H9 (cell line): Measurements from ENCODE around the gene PDE3B. TPM values are rescaled to one million over a fixed set of nuclear protein-coding genes. Genes with fewer than 3 reads are reported as not detected.

Source experiments
- DNase-seq: peaks from one replicate; pipeline ENCODE4 v3.0.0-alpha.2; 2017
- H2AFZ ChIP-seq: one replicate; pipeline ENCODE4 v1.6.1; 2013; ENCODE audit warnings: mild to moderate bottlenecking, low read length, control low read depth, moderate library complexity
- H2AK5ac ChIP-seq: 2 replicates; pipeline ENCODE4 v1.6.1; 2013; ENCODE audit warnings: low read length, control low read depth, mixed read lengths; ENCODE audit not compliant: insufficient read length
- H2BK120ac ChIP-seq: one replicate; pipeline ENCODE4 v1.6.1; 2013; ENCODE audit warnings: low read depth, mild to moderate bottlenecking, low read length, control low read depth, inconsistent platforms; ENCODE audit not compliant: poor library complexity, severe bottlenecking
- H2BK12ac ChIP-seq: 2 replicates; pipeline ENCODE4 v1.6.1; 2013; ENCODE audit warnings: low read length, control low read depth, mixed read lengths, low read depth; ENCODE audit not compliant: insufficient read length
- H2BK15ac ChIP-seq: 2 replicates; pipeline ENCODE4 v1.6.1; 2013; ENCODE audit warnings: low read depth, low read length, control low read depth
- H2BK20ac ChIP-seq: one replicate; pipeline ENCODE4 v1.6.1; 2013; ENCODE audit warnings: low read depth, mild to moderate bottlenecking, low read length, control low read depth, inconsistent platforms; ENCODE audit not compliant: poor library complexity, severe bottlenecking
- H2BK5ac ChIP-seq: 2 replicates; pipeline ENCODE4 v1.6.1; 2013; ENCODE audit warnings: low read length, control low read depth, mixed read lengths; ENCODE audit not compliant: insufficient read length
- H3K14ac ChIP-seq: 2 replicates; pipeline ENCODE4 v1.6.1; 2013; ENCODE audit warnings: low read length, control low read depth; ENCODE audit not compliant: insufficient read depth
- H3K18ac ChIP-seq: 2 replicates; pipeline ENCODE4 v1.6.1; 2013; ENCODE audit warnings: low read depth, mild to moderate bottlenecking, mixed read lengths, low read length, control low read depth; ENCODE audit not compliant: insufficient read length
- H3K23ac ChIP-seq: 2 replicates; pipeline ENCODE4 v1.6.1; 2013; ENCODE audit warnings: low read length, control low read depth, mixed read lengths, low read depth; ENCODE audit not compliant: insufficient read length
- H3K23me2 ChIP-seq: 2 replicates; pipeline ENCODE4 v1.6.1; 2013; ENCODE audit warnings: low read depth, mild to moderate bottlenecking, mixed read lengths, low read length, control low read depth; ENCODE audit not compliant: insufficient read length, poor library complexity, severe bottlenecking
- H3K27ac ChIP-seq: 2 replicates; pipeline ENCODE4 v1.5.1; 2013; ENCODE audit warnings: low read length, control low read depth, mixed read lengths, low read depth; ENCODE audit not compliant: insufficient read length
- H3K27me3 ChIP-seq: 2 replicates; pipeline ENCODE4 v1.6.1; 2013; ENCODE audit warnings: low read length, control low read depth, inconsistent platforms; ENCODE audit not compliant: insufficient read depth
- H3K4ac ChIP-seq: 2 replicates; pipeline ENCODE4 v1.6.1; 2013; ENCODE audit warnings: low read depth, mild to moderate bottlenecking, control low read depth, inconsistent platforms, low read length, moderate library complexity
- H3K4me1 ChIP-seq: 2 replicates; pipeline ENCODE4 v1.6.1; 2013; ENCODE audit warnings: low read length, control low read depth, inconsistent platforms; ENCODE audit not compliant: insufficient read depth
- H3K4me2 ChIP-seq: 2 replicates; pipeline ENCODE4 v1.6.1; 2013; ENCODE audit warnings: low read length, control low read depth, mixed read lengths; ENCODE audit not compliant: insufficient read length, insufficient read depth
- H3K56ac ChIP-seq: 2 replicates; pipeline ENCODE4 v1.6.1; 2013; ENCODE audit warnings: low read depth, mild to moderate bottlenecking, mixed read lengths, low read length, control low read depth; ENCODE audit not compliant: insufficient read length
- H3K79me1 ChIP-seq: 2 replicates; pipeline ENCODE4 v1.6.1; 2013; ENCODE audit warnings: low read depth, mild to moderate bottlenecking, moderate library complexity, low read length, control low read depth, inconsistent platforms; ENCODE audit not compliant: insufficient read depth, poor library complexity, severe bottlenecking
- H3K79me2 ChIP-seq: 2 replicates; pipeline ENCODE4 v1.6.1; 2013; ENCODE audit warnings: low read length, control low read depth, inconsistent platforms; ENCODE audit not compliant: insufficient read depth
- H3K9ac ChIP-seq: 2 replicates; pipeline ENCODE4 v1.6.1; 2013; ENCODE audit warnings: low read length, control low read depth, mixed read lengths; ENCODE audit not compliant: insufficient read length; ENCODE audit errors: extremely low read depth
- H3K9me3 ChIP-seq: one replicate; pipeline ENCODE4 v1.6.1; 2013; ENCODE audit warnings: low read depth, low read length, inconsistent platforms; ENCODE audit not compliant: control insufficient read depth
- H3T11ph ChIP-seq: one replicate; pipeline ENCODE4 v1.6.1; 2013; ENCODE audit warnings: mild to moderate bottlenecking, low read length, control low read depth, inconsistent platforms
- H4K20me1 ChIP-seq: one replicate; pipeline ENCODE4 v1.6.1; 2013; ENCODE audit not compliant: control insufficient read depth, insufficient read length, insufficient read depth
- H4K5ac ChIP-seq: 2 replicates; pipeline ENCODE4 v1.6.1; 2013; ENCODE audit warnings: low read depth, mild to moderate bottlenecking, mixed read lengths, low read length, control low read depth; ENCODE audit not compliant: insufficient read length
- H4K8ac ChIP-seq: replicated peaks from 2 replicates; pipeline ENCODE4 v1.6.1; 2013; ENCODE audit warnings: low read length, control low read depth, mixed read lengths, low read depth; ENCODE audit not compliant: insufficient read length
- H4K91ac ChIP-seq: 2 replicates; pipeline ENCODE4 v1.6.1; 2013; ENCODE audit warnings: low read depth, mild to moderate bottlenecking, moderate library complexity, mixed read lengths, low read length, control low read depth; ENCODE audit not compliant: insufficient read length
- H3K27ac Mint-ChIP-seq, 3 experiments: 2 replicates in 2 of 3; 3 replicates in 1 of 3; pipeline ENCODE4 v1.8.0; 2020 to 2021; ENCODE audit warnings: mixed read lengths in 3 of 3, mild to moderate bottlenecking in 1 of 3, moderate library complexity in 1 of 3
- H3K27me3 Mint-ChIP-seq: 2 replicates; pipeline ENCODE4 v1.8.0; 2021; ENCODE audit warnings: low read depth, mild to moderate bottlenecking, moderate library complexity, mixed read lengths
- H3K36me3 Mint-ChIP-seq, 3 experiments: 2 replicates in 2 of 3; 3 replicates in 1 of 3; pipeline ENCODE4 v1.8.0; 2020 to 2021; ENCODE audit warnings: low read depth in 3 of 3, mixed read lengths in 3 of 3; ENCODE audit not compliant: insufficient read depth in 1 of 3
- H3K4me1 Mint-ChIP-seq, 2 experiments: 2 replicates each; pipeline ENCODE4 v1.8.0; 2020; ENCODE audit warnings: mixed read lengths in 2 of 2
- H3K4me3 Mint-ChIP-seq, 2 experiments: 2 replicates in 1 of 2; 3 replicates in 1 of 2; pipeline ENCODE4 v1.8.0; 2020 to 2021; ENCODE audit warnings: mild to moderate bottlenecking in 2 of 2, mixed read lengths in 2 of 2, moderate library complexity in 1 of 2
- H3K9me3 Mint-ChIP-seq, 2 experiments: 2 replicates in 1 of 2; 3 replicates in 1 of 2; pipeline ENCODE4 v1.8.0; 2020; ENCODE audit warnings: mild to moderate bottlenecking in 2 of 2, mixed read lengths in 2 of 2, moderate library complexity in 1 of 2
- total RNA-seq: library from RNA; stranded (reverse); gene quantifications from 2 replicates; pipeline ENCODE4 v1.2.1, GENCODE V29; 2021
- TF ChIP-seq, protein P1 (sequence below): fragments of 200-600 bp; sonication (generic); conservative IDR thresholded peaks from 3 replicates; pipeline ENCODE4 v1.8.0; 2021; ENCODE audit warnings: antibody characterized with exemption, mild to moderate bottlenecking

The PDE3B gene
- total RNA-seq, 1 experiment from 2014 or later: 6.6 TPM

DNA sequence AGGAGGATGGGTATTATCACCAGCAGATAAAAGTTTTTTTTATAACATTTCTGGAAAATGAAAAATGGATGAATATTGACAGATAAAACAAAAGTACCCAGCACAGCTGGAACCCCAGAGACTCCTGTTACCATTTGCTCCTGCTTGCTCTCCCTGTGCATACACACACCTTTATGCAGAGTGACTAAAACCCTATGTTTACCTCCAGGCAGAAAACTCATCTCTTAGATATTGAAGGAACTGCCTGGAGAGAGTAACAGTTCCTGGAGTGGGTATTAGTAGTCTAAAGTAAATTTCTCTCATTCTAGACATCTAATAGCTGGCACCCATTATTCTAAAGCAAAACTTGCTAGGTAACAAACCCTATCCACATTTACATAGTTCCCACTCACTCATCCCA is 210.5 kb downstream of the PDE3B start:
- H4K91ac ChIP-seq: no peak overlapping the region
- DNase-seq: no peak
- no peaks in the 10 kb centered on the region; a peak in 1 of 5 replicates for H3K9me3 Mint-ChIP-seq
- no peak overlapping the region for H3K18ac ChIP-seq
- no peak overlapping the region for H3T11ph ChIP-seq
- H2BK120ac ChIP-seq: no peak overlapping the region
- H3K14ac ChIP-seq: no peak overlapping the region
- H3K27ac ChIP-seq: no peak overlapping the region
- H3K4me2 ChIP-seq: no peak overlapping the region
- no peak overlapping the region for H2AFZ ChIP-seq
- H2BK15ac ChIP-seq: no peak overlapping the region
- peaks cover 0 to 3% (median 0%) of the 10 kb centered on the region in 3 experiments; a peak in 1 of 7 replicates for H3K36me3 Mint-ChIP-seq
- no peaks in the 10 kb centered on the region for H3K79me2 ChIP-seq
- H2BK20ac ChIP-seq: no peak overlapping the region
- H2AK5ac ChIP-seq: no peak overlapping the region
- no peaks in the 10 kb centered on the region for H3K4me1 Mint-ChIP-seq
- H3K56ac ChIP-seq: no peak overlapping the region
- no peaks in the 10 kb centered on the region for H3K27me3 ChIP-seq
- no peak overlapping the region for H3K27ac Mint-ChIP-seq
- H4K20me1 ChIP-seq: no peaks in the 10 kb centered on the region
- no peaks in the 10 kb centered on the region for H3K27me3 Mint-ChIP-seq
- no peak overlapping the region for H3K9ac ChIP-seq
- no peak overlapping the region for H2BK5ac ChIP-seq
- no peak overlapping the region for H4K8ac ChIP-seq
- no peak overlapping the region for H3K4ac ChIP-seq
- H3K4me1 ChIP-seq: no peaks in the 10 kb centered on the region
- H3K23ac ChIP-seq: no peak overlapping the region
- H4K5ac ChIP-seq: no peak overlapping the region
- H2BK12ac ChIP-seq: no peak overlapping the region
- no peaks in the 10 kb centered on the region for H3K23me2 ChIP-seq
- no peaks in the 10 kb centered on the region for H3K79me1 ChIP-seq
- no peaks in the 10 kb centered on the region for H3K9me3 ChIP-seq
- H3K4me3 Mint-ChIP-seq: no peak overlapping the region
- TF ChIP-seq, protein P1, sequence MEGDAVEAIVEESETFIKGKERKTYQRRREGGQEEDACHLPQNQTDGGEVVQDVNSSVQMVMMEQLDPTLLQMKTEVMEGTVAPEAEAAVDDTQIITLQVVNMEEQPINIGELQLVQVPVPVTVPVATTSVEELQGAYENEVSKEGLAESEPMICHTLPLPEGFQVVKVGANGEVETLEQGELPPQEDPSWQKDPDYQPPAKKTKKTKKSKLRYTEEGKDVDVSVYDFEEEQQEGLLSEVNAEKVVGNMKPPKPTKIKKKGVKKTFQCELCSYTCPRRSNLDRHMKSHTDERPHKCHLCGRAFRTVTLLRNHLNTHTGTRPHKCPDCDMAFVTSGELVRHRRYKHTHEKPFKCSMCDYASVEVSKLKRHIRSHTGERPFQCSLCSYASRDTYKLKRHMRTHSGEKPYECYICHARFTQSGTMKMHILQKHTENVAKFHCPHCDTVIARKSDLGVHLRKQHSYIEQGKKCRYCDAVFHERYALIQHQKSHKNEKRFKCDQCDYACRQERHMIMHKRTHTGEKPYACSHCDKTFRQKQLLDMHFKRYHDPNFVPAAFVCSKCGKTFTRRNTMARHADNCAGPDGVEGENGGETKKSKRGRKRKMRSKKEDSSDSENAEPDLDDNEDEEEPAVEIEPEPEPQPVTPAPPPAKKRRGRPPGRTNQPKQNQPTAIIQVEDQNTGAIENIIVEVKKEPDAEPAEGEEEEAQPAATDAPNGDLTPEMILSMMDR: no peak
